ENCODE data around the gene SLC41A2.

SLC41A2 gene, protein sequence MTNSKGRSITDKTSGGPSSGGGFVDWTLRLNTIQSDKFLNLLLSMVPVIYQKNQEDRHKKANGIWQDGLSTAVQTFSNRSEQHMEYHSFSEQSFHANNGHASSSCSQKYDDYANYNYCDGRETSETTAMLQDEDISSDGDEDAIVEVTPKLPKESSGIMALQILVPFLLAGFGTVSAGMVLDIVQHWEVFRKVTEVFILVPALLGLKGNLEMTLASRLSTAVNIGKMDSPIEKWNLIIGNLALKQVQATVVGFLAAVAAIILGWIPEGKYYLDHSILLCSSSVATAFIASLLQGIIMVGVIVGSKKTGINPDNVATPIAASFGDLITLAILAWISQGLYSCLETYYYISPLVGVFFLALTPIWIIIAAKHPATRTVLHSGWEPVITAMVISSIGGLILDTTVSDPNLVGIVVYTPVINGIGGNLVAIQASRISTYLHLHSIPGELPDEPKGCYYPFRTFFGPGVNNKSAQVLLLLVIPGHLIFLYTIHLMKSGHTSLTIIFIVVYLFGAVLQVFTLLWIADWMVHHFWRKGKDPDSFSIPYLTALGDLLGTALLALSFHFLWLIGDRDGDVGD

DNA sequence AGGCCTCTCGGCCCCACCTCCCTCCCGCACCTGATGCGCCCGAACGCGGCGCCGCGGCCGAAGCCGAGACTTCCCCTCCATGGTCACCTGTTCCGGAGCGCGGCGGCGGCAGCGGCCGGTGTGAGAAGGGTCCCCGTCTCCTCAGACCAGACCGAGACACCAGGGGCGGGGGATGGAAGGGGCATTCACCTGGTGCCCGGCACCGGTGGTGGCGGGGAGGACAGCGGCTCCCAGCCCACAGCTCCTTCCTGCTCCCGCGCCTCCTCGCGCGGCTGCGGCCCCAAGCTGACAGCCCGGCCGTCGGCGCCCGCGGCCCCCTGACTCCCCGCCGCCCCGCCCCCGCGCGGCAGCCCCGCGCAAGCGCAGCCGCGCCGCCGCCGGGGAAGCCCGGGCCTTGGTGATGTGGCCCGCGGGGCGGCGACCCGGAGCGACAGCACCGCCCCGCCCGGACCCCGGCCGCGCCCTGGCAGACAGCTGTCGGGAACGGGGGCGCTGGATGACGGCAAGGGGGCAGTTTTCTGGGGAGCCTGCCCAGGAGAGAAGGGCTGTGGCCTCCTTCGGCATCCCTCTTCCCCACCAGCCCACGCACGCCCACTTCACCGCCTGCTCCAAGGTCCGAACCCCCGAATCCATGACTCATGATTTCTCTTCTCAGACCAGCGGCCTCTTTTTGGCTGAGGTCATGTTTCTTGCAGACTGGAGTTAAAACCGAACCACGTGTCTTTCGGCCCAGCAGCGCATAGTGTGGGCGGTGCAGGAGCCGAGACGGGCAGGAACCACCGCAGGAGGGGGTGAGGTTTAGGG lies at the start of gene SLC41A2:
Gene SLC41A2 (minus strand): TSS at position 290 of the 804 bp plus-strand sequence. CDS start 29,763 bp downstream, outside the sequence.
- no peaks in the 10 kb centered on the region for H3K36me3 ChIP-seq (ENCODE audit: control insufficient read depth, insufficient read depth, low read length, severe bottlenecking)
- DNase-seq (ENCODE audit: low read depth) = peak; percentile 92
- H3K4me1 ChIP-seq (ENCODE audit: control insufficient read depth, insufficient read depth, low read length) = peaks cover 28% of the 10 kb centered on the region
- peak within 1 kb of the TSS; percentile 90 for H3K4me3 ChIP-seq (ENCODE audit: low read length)
- no peaks in the 10 kb centered on the region for H3K9me3 ChIP-seq (ENCODE audit: control insufficient read depth, low read length)
- no peaks in the 10 kb centered on the region for H3K27me3 ChIP-seq (replicated peaks; ENCODE audit: control insufficient read depth, insufficient read depth, low read length)
- H3K9ac ChIP-seq (ENCODE audit: low read length) = peak within 1 kb of the TSS; percentile 86

DNA sequence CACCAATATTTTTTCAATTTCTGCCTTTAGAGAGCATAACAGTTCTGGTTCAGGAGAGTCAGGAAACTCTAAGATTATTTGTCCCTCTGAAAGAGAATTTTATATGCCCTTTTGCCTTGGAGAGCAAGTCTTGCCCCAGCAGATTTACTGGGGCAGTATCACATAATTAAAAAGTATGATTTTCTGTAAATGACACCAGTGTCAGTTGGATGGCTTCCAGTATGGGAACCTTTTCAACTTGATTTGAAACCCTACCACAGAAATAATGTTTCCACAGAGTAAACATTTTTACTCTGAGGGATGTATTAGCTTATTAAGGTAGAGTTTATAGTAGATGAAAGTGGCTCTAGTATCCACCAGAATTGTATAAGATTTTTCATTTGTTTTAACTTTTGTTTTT lies 43.4 kb upstream of the SLC41A2 start:
- Histone ChIP-seq H3K4me3 (ENCODE audit: low read length) (no peak overlapping the region), H3K27me3 (replicated peaks; ENCODE audit: control insufficient read depth, insufficient read depth, low read length) (no peaks in the 10 kb centered on the region), H3K4me1 (ENCODE audit: control insufficient read depth, insufficient read depth, low read length) (peaks cover 7% of the 10 kb centered on the region), H3K36me3 (ENCODE audit: control insufficient read depth, insufficient read depth, low read length, severe bottlenecking) (peaks cover 79% of the 10 kb centered on the region), H3K9ac (ENCODE audit: low read length) (no peak overlapping the region), H3K9me3 (ENCODE audit: control insufficient read depth, low read length) (no peaks in the 10 kb centered on the region)
- DNase-seq (ENCODE audit: low read depth) = no peak

DNA sequence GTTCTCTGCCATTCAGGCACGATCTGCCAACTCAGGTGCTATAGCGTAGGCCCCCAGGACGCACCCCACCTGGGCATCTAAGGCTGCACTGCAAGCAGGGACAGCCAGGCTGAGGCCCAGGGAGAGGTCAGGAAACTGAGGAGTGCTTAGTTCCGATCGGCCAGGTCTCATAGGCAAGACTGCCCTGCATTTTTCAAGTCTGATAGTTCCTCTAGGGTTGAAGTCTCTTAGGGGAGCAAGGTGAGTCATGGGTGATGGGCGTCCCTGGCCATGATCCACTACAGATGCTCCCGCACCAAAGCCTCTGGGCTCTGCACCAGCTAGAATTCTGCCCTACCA lies 41.2 kb upstream of the SLC41A2 start:
- Histone ChIP-seq H3K9me3 (ENCODE audit: control insufficient read depth, low read length) (no peaks in the 10 kb centered on the region), H3K4me3 (ENCODE audit: low read length) (no peak overlapping the region), H3K27me3 (replicated peaks; ENCODE audit: control insufficient read depth, insufficient read depth, low read length) (no peaks in the 10 kb centered on the region), H3K36me3 (ENCODE audit: control insufficient read depth, insufficient read depth, low read length, severe bottlenecking) (peaks cover 83% of the 10 kb centered on the region), H3K9ac (ENCODE audit: low read length) (no peak overlapping the region), H3K4me1 (ENCODE audit: control insufficient read depth, insufficient read depth, low read length) (peaks cover 7% of the 10 kb centered on the region)
- DNase-seq (ENCODE audit: low read depth) = no peak

DNA sequence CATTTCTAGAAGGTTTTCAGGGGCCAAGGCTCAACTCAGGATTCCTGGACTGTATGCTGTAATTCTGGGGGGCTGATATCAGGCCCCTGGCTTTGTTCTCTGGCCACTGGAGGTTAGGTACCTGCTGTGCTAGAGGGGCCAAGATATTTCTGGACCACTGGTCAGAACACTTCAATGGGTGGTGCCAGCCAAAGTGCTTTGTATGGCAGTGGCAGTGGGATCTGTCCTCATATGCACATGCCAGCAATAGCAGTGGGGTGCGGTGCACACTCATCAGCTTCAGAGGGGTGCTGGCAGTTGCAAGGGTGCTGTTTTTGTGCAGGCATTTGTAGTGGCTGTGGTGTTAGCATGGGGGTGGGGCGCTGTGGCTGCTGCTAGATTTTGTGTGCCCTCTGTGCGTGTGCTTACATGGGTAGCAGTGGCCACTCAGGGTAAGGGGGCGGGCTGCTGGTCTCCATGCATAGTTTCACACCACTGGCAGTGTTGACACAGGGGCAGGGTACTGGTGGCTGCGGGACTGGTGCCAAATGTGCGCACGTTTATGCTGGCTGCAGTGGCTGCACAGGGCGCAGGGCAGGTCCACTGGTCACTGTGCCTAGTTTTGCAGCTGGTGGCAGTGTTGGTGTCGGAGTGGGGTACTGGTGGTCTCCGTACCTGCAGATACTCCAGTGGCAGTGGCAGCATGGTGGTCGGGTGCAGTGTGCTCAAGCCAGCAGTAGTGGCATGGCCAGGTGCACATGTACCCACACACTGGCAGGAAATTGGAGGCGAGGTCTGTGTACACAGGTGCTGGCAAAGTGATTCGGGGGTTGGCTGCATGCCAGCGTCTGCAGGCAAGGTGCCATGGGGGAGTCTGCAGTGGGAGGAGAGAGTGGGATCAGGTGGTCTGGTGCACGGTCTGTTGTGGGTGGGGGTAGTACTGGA lies 40.6 kb upstream of the SLC41A2 start:
- Histone ChIP-seq H3K4me3 (ENCODE audit: low read length) (no peak overlapping the region), H3K27me3 (replicated peaks; ENCODE audit: control insufficient read depth, insufficient read depth, low read length) (no peaks in the 10 kb centered on the region), H3K9ac (ENCODE audit: low read length) (no peak overlapping the region), H3K36me3 (ENCODE audit: control insufficient read depth, insufficient read depth, low read length, severe bottlenecking) (peaks cover 85% of the 10 kb centered on the region), H3K9me3 (ENCODE audit: control insufficient read depth, low read length) (no peaks in the 10 kb centered on the region), H3K4me1 (ENCODE audit: control insufficient read depth, insufficient read depth, low read length) (peaks cover 7% of the 10 kb centered on the region)
- DNase-seq (ENCODE audit: low read depth) = no peak

DNA sequence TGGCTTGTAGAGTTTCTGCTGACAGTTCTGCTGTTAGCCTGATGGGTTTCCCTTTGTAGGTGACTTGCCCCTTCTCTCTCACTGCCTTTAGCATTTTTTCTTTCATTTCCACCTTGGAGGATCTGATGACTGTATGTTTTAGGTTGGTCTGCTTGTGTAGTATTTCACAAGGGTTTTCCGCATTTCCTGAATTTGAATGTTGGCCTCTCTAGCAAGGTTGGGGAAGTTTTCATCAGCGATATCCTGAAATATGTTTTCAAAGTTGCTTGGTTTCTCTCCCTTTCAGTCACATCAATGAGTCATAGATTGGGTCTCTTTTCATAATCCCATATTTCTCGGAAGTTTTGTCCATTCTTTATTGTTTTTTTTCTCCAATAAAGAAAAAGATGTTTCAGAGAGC lies 39.5 kb upstream of the SLC41A2 start:
- Histone ChIP-seq H3K9me3 (ENCODE audit: control insufficient read depth, low read length) (no peaks in the 10 kb centered on the region), H3K36me3 (ENCODE audit: control insufficient read depth, insufficient read depth, low read length, severe bottlenecking) (peaks cover 85% of the 10 kb centered on the region), H3K27me3 (replicated peaks; ENCODE audit: control insufficient read depth, insufficient read depth, low read length) (no peaks in the 10 kb centered on the region), H3K9ac (ENCODE audit: low read length) (no peak overlapping the region), H3K4me3 (ENCODE audit: low read length) (no peak overlapping the region), H3K4me1 (ENCODE audit: control insufficient read depth, insufficient read depth, low read length) (peaks cover 7% of the 10 kb centered on the region)
- no peak for DNase-seq (ENCODE audit: low read depth)

DNA sequence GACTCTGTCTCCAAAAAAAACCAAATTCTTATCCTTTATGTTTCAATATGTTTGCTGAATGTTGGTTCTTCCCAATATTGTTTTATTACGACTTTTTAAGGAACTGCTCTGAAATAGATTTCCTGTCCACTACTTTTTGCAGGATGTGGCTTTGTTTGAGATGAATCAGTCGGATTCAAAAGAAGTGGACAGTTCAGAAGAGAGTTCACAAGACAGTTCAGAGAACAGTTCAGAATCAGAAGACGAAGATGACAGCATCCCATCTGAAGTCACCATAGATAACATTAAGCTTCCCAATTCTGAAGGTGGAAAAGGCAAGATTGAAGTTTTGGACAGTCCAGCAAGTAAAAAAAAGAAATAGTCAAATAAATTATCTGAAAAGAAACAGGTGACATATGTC lies 36.2 kb upstream of the SLC41A2 start:
- DNase-seq (ENCODE audit: low read depth) = no peak
- Histone ChIP-seq H3K9me3 (ENCODE audit: control insufficient read depth, low read length) (no peaks in the 10 kb centered on the region), H3K27me3 (replicated peaks; ENCODE audit: control insufficient read depth, insufficient read depth, low read length) (no peaks in the 10 kb centered on the region), H3K9ac (ENCODE audit: low read length) (no peak overlapping the region), H3K4me3 (ENCODE audit: low read length) (no peak overlapping the region), H3K4me1 (ENCODE audit: control insufficient read depth, insufficient read depth, low read length) (no peaks in the 10 kb centered on the region), H3K36me3 (ENCODE audit: control insufficient read depth, insufficient read depth, low read length, severe bottlenecking) (peaks cover 95% of the 10 kb centered on the region)

DNA sequence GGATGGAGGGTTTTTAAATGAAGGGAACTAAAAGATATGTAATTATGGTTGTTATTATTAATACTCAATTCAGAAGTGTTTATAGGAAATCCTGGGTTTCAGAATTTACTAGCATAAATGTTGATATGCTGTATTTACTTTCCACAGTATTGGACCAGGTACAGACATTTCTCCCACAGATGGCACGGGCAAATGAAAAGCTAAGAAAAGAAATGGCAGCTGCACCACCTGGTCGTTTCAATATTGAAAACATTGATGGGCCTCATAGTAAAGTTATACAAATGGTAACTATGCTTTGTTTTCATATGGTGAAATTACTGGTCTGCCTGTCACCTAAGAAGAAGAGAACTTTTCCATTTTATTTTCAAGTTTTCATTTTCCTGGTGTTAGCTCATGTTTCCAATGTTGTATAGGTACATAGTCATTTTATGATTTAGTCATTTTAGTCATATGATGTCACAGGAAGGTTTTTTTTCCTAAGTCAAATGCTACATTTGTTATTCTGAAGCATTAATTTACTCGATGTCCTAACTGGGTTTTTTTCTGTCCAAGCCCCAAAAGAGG lies 33.6 kb upstream of the SLC41A2 start:
- H3K9me3 ChIP-seq (ENCODE audit: control insufficient read depth, low read length) = no peaks in the 10 kb centered on the region
- H3K36me3 ChIP-seq (ENCODE audit: control insufficient read depth, insufficient read depth, low read length, severe bottlenecking) = peaks cover 83% of the 10 kb centered on the region
- H3K4me3 ChIP-seq (ENCODE audit: low read length) = no peak overlapping the region
- peaks cover 11% of the 10 kb centered on the region for H3K4me1 ChIP-seq (ENCODE audit: control insufficient read depth, insufficient read depth, low read length)
- H3K9ac ChIP-seq (ENCODE audit: low read length) = no peak overlapping the region
- no peak for DNase-seq (ENCODE audit: low read depth)
- H3K27me3 ChIP-seq (replicated peaks; ENCODE audit: control insufficient read depth, insufficient read depth, low read length) = no peaks in the 10 kb centered on the region

DNA sequence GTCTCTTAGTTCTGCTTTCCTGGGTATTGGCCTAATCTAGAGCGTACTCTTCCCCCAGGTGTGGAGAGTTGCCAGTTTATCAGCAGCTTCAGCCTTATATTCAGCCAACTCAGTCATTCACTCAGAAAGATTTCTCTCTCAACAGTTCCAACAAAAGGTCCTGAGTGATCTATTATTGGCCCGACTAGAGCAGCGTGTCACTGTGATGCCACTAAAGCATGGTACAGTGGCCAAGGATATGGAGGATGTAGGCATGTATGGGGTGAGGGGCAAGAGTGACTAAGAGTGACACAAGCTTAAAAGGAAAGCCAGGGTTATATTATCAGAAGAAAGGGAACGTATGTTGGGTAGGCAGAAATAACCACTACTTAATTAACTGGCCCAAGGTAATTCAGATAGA lies 32.9 kb upstream of the SLC41A2 start:
- H3K9ac ChIP-seq (ENCODE audit: low read length) = no peak overlapping the region
- H3K4me1 ChIP-seq (ENCODE audit: control insufficient read depth, insufficient read depth, low read length) = peaks cover 11% of the 10 kb centered on the region
- no peaks in the 10 kb centered on the region for H3K27me3 ChIP-seq (replicated peaks; ENCODE audit: control insufficient read depth, insufficient read depth, low read length)
- no peaks in the 10 kb centered on the region for H3K9me3 ChIP-seq (ENCODE audit: control insufficient read depth, low read length)
- DNase-seq (ENCODE audit: low read depth) = no peak
- H3K36me3 ChIP-seq (ENCODE audit: control insufficient read depth, insufficient read depth, low read length, severe bottlenecking) = peaks cover 76% of the 10 kb centered on the region
- no peak overlapping the region for H3K4me3 ChIP-seq (ENCODE audit: low read length)

DNA sequence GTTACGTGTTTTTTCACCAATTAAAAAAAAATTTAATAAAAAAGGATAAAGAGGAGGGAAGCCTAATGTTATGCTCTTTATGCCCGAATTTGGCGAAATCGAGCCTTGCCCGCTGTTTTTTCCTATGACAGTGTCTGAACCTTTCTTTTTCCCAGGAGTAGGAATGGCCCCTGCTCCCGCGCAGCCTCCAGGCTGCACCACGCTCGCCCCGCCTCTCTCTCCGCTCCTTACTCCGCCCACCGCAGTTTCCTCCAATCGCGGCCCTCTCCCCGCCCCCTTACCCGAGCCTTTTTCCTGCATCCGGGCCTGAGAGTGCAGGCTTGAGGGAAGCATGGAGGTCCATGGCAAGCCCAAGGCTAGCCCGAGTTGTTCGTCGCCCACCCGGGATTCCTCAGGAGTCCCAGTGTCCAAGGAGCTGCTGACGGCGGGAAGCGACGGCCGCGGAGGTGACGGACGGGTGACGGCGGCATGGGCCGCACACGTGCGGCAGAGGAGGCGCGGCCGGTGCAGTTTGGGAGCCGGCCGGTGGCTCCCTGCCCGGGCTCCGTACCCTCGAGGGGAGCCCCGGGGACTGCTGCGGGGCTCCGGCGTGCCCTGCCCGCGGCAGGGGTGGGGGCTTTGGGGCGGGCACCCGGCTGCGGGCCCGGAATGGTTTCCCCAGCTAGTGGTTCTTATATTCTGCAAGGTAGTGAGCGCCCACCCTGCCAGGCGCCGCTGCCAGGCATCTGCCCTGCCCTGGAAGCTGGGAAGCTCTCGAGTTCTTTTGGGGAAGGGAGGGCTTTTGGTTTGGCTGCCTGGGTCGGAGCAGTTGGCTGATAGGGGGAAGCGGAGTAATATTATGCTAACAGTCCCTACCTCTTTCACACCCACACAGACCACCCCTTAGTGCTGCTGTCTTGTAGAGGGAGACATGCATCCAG lies 28.2 kb upstream of the SLC41A2 start, which contains the start of gene NOPCHAP1:
Gene NOPCHAP1 (plus strand): TSS at position 295 of the 920 bp plus-strand sequence. CDS start 37 bp downstream, at position 332.
- Histone ChIP-seq H3K4me3 (ENCODE audit: low read length) (peak within 1 kb of the TSS; percentile 94), H3K9me3 (ENCODE audit: control insufficient read depth, low read length) (no peaks in the 10 kb centered on the region), H3K36me3 (ENCODE audit: control insufficient read depth, insufficient read depth, low read length, severe bottlenecking) (peaks cover 32% of the 10 kb centered on the region), H3K9ac (ENCODE audit: low read length) (peak within 1 kb of the TSS; percentile 89), H3K4me1 (ENCODE audit: control insufficient read depth, insufficient read depth, low read length) (peaks cover 17% of the 10 kb centered on the region), H3K27me3 (replicated peaks; ENCODE audit: control insufficient read depth, insufficient read depth, low read length) (no peaks in the 10 kb centered on the region)
- peak; percentile 96 for DNase-seq (ENCODE audit: low read depth)

DNA sequence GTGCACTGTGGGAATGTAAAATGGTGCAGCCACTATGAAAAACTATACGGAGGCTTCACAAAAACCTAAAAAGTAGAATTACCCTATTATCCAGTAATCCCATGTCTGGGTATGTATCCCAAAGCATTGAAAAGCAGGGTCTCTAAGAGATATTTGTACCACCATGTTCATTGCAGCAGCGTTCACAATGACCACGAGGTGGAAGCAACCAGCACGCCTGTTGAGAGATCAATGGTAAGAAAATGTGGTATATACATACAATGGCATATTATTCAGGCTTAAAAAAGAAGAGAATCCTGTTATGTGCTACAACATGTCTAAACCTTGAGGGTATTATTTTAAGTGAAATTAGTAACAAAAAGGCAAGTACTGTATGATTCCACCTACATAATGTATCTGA lies 27.1 kb upstream of the SLC41A2 start:
- H3K36me3 ChIP-seq (ENCODE audit: control insufficient read depth, insufficient read depth, low read length, severe bottlenecking) = peaks cover 22% of the 10 kb centered on the region
- no peaks in the 10 kb centered on the region for H3K9me3 ChIP-seq (ENCODE audit: control insufficient read depth, low read length)
- H3K27me3 ChIP-seq (replicated peaks; ENCODE audit: control insufficient read depth, insufficient read depth, low read length) = no peaks in the 10 kb centered on the region
- peak overlapping the region; percentile 94 for H3K4me3 ChIP-seq (ENCODE audit: low read length)
- DNase-seq (ENCODE audit: low read depth) = no peak
- H3K9ac ChIP-seq (ENCODE audit: low read length) = peak overlapping the region; percentile 89
- peaks cover 17% of the 10 kb centered on the region for H3K4me1 ChIP-seq (ENCODE audit: control insufficient read depth, insufficient read depth, low read length)

All from adipocyte (in vitro differentiated cells).